HepG2 (cell line): ENCODE measurements around the gene BCAS4. TPM values are rescaled to one million over a fixed set of nuclear protein-coding genes. Genes with fewer than 3 reads are reported as not detected.

Experiments used
- ARNT2 ChIP-seq: sonication (generic); formaldehyde crosslinking; IDR thresholded peaks from 2 replicates; pipeline ENCODE4 v1.8.0; 2022; ENCODE audit warnings: mild to moderate bottlenecking, low read depth, missing genetic modification reagents, moderate library complexity
- CEBPB ChIP-seq: IDR thresholded peaks from 2 replicates; pipeline ENCODE4 v1.6.1; 2011; ENCODE audit warnings: low read depth, low read length, improper control_type of control experiment, borderline replicate concordance
- GATAD1 ChIP-seq: IDR thresholded peaks from 2 replicates; pipeline ENCODE4 v1.6.1; 2016; ENCODE audit warnings: missing genetic modification reagents, missing compliant biosample characterization
- HOXA3 ChIP-seq: sonication (generic); formaldehyde crosslinking; IDR thresholded peaks from 2 replicates; pipeline ENCODE4 v1.5.0; 2020; ENCODE audit warnings: missing genetic modification reagents
- HOXA9 ChIP-seq: sonication (generic); formaldehyde crosslinking; IDR thresholded peaks from 2 replicates; pipeline ENCODE4 v1.8.1; 2022; ENCODE audit warnings: missing genetic modification reagents, mild to moderate bottlenecking, moderate library complexity, borderline replicate concordance
- MAFG ChIP-seq: sonication (generic); formaldehyde crosslinking; IDR thresholded peaks from 2 replicates; pipeline ENCODE4 v1.5.1; 2020; ENCODE audit warnings: mild to moderate bottlenecking, missing genetic modification reagents
- MED1 ChIP-seq: sonication (generic); formaldehyde crosslinking; IDR thresholded peaks from 2 replicates; pipeline ENCODE4 v1.4.0; 2020; ENCODE audit warnings: missing genetic modification reagents
- NPAS2 ChIP-seq: sonication (generic); formaldehyde crosslinking; IDR thresholded peaks from 2 replicates; pipeline ENCODE4 v1.8.0; 2022; ENCODE audit warnings: mild to moderate bottlenecking, missing genetic modification reagents, borderline replicate concordance
- PRPF4 ChIP-seq: fragments of 200-400 bp; formaldehyde crosslinking; IDR thresholded peaks from 2 replicates; pipeline ENCODE4 v1.6.1; 2016; ENCODE audit warnings: low read length, low read depth; ENCODE audit not compliant: poor library complexity, severe bottlenecking
- SP5 ChIP-seq: IDR thresholded peaks from 2 replicates; pipeline ENCODE4 v1.6.1; 2016; ENCODE audit warnings: low read depth, borderline replicate concordance
- SRSF4 ChIP-seq: fragments of 200-400 bp; formaldehyde crosslinking; IDR thresholded peaks from one replicate; pipeline ENCODE4 v1.6.1; 2018; ENCODE audit warnings: mild to moderate bottlenecking, low read depth, low read length, moderate library complexity; ENCODE audit not compliant: poor library complexity, severe bottlenecking
- SUZ12 ChIP-seq: fragments of 150-350 bp; IDR thresholded peaks from 2 replicates; pipeline ENCODE4 v1.6.1; 2014; ENCODE audit warnings: low read depth, low read length
- TSC22D2 ChIP-seq: sonication (generic); formaldehyde crosslinking; IDR thresholded peaks from 2 replicates; pipeline ENCODE4 v1.5.1; 2020; ENCODE audit warnings: missing genetic modification reagents, mild to moderate bottlenecking, borderline replicate concordance
- WIZ ChIP-seq: sonication (generic); formaldehyde crosslinking; IDR thresholded peaks from 2 replicates; pipeline ENCODE4 v1.5.1; 2020; ENCODE audit warnings: mild to moderate bottlenecking, missing genetic modification reagents
- ZFP90 ChIP-seq: sonication (generic); formaldehyde crosslinking; IDR thresholded peaks from 2 replicates; pipeline ENCODE4 v1.8.0; 2022; ENCODE audit warnings: missing genetic modification reagents, mild to moderate bottlenecking, inconsistent platforms, borderline replicate concordance
- ZNF207 ChIP-seq: fragments of 450-650 bp; IDR thresholded peaks from 2 replicates; pipeline ENCODE4 v1.6.1; 2016; ENCODE audit warnings: antibody characterized with exemption, borderline replicate concordance
- ZNF234 ChIP-seq: sonication (generic); formaldehyde crosslinking; conservative IDR thresholded peaks from 2 replicates; pipeline ENCODE4 v1.5.1; 2020; ENCODE audit warnings: mild to moderate bottlenecking, missing genetic modification reagents
- ZNF383 ChIP-seq: sonication (generic); formaldehyde crosslinking; IDR thresholded peaks from 2 replicates; pipeline ENCODE4 v1.4.0; 2020; ENCODE audit warnings: missing genetic modification reagents, mild to moderate bottlenecking, borderline replicate concordance
- ZNF547 ChIP-seq: sonication (generic); formaldehyde crosslinking; IDR thresholded peaks from 2 replicates; pipeline ENCODE4 v1.5.1; 2020; ENCODE audit warnings: mild to moderate bottlenecking, missing genetic modification reagents
- ZNF567 ChIP-seq: sonication (generic); formaldehyde crosslinking; IDR thresholded peaks from 2 replicates; pipeline ENCODE4 v1.8.1; 2023; ENCODE audit warnings: mild to moderate bottlenecking, missing genetic modification reagents, borderline replicate concordance
- ZNF615 ChIP-seq: sonication (generic); formaldehyde crosslinking; IDR thresholded peaks from 2 replicates; pipeline ENCODE4 v1.5.0; 2020; ENCODE audit warnings: mild to moderate bottlenecking, missing genetic modification reagents, borderline replicate concordance
- polyA plus RNA-seq, 8 experiments: library from polyadenylated mRNA; depleted of rRNA in 3 of 8; stranded (reverse) in 7 of 8; unstranded in 1 of 8; fragments of >200 nt; fragmentation: Illumina TruSeq in 4 of 8; extraction: Trizol in 4 of 8; gene quantifications; 2 replicates each; pipeline versions ENCODE4 v1.2.1 to v1.2.3, GENCODE V29; 2011 to 2016; ENCODE audit warnings: low read depth in 4 of 8, missing spikeins in 1 of 8, mixed read lengths in 1 of 8; ENCODE audit not compliant: insufficient read depth in 1 of 8
- total RNA-seq, 5 experiments: library from RNA; depleted of rRNA; stranded (reverse); fragments of >200 nt; fragmentation: Illumina TruSeq; extraction: Trizol; gene quantifications; 2 replicates each; pipeline ENCODE4 v1.2.3, GENCODE V29; 2016; ENCODE audit warnings: low read depth in 1 of 5
- TF ChIP-seq, protein P1 (sequence below): sonication (generic); formaldehyde crosslinking; conservative IDR thresholded peaks from 2 replicates; pipeline ENCODE4 v1.8.0; 2022; ENCODE audit warnings: missing genetic modification reagents
- TF ChIP-seq, protein P2 (sequence below): sonication (generic); formaldehyde crosslinking; IDR thresholded peaks from 2 replicates; pipeline ENCODE4 v1.5.1; 2020; ENCODE audit warnings: mild to moderate bottlenecking, missing genetic modification reagents, borderline replicate concordance

The BCAS4 gene
- total and polyA plus RNA-seq, 2 of the 13 experiments (the other 11 are each of a cell fraction or from before 2014, with no cell fraction given): 7.2 to 8.0 TPM

DNA sequence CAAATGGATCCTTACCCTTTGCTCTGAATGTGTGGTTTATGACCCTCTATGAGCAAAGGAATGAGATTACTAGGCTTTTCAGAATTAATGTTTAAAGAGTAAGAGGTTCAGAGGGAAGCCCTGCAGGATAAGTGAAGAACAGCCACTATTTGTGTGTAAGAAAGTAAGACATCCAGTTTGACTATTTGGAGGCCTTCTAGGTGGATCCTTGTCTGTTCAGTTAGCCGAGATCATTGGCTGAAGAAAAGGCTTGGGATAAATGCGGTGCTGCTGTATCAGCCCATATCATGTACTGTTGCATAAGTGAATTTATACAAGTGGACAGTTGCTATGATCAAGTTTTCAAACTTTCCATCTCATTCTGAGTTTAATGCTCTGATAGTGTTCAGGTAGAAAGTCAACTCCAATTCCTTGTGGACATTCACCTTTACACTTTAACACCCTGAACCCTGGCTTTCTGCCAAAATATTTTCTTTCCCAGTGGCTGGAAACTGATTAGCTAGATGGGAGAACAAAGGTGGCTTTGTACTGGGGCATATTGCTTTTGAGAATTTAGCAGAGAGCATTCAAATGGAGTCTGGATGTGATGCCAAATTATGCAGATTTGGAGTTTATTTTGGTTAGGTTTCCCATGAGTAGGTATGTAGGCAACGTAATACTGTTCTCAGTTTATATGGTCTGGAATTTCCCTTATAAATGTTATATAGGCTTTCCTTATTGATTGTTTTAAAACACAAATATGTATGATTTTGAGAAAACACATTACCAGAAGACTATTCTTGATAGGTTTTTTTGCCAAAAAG lies 48.5 kb upstream of the BCAS4 start (continued):
- TF ChIP-seq, protein P1, sequence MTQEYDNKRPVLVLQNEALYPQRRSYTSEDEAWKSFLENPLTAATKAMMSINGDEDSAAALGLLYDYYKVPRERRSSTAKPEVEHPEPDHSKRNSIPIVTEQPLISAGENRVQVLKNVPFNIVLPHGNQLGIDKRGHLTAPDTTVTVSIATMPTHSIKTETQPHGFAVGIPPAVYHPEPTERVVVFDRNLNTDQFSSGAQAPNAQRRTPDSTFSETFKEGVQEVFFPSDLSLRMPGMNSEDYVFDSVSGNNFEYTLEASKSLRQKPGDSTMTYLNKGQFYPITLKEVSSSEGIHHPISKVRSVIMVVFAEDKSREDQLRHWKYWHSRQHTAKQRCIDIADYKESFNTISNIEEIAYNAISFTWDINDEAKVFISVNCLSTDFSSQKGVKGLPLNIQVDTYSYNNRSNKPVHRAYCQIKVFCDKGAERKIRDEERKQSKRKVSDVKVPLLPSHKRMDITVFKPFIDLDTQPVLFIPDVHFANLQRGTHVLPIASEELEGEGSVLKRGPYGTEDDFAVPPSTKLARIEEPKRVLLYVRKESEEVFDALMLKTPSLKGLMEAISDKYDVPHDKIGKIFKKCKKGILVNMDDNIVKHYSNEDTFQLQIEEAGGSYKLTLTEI (CRISPR knock-in tag): no peak
- TF ChIP-seq HOXA3 (CRISPR knock-in tag) (peak; percentile 71), ZNF207 (no peak), HOXA9 (CRISPR knock-in tag) (no peak), CEBPB (no peak), ZNF383 (CRISPR knock-in tag) (no peak), ARNT2 (0 out of 2 replicates have a peak, but pooled peaks have one; percentile 21), SRSF4 (no peak), MED1 (CRISPR knock-in tag) (peak; percentile 87), NPAS2 (CRISPR knock-in tag) (no peak), MAFG (CRISPR knock-in tag) (no peak), ZNF615 (CRISPR knock-in tag) (peak; percentile 54; the same call in 1 of the 2 replicates), ZFP90 (no peak), ZNF567 (0 out of 2 replicates have a peak, but pooled peaks have one; percentile 35), PRPF4 (no peak), ZNF234 (CRISPR knock-in tag) (no peak), ZNF547 (no peak), SUZ12 (no peak), TSC22D2 (CRISPR knock-in tag) (no peak), GATAD1 (CRISPR knock-in tag) (no peak), SP5 (CRISPR knock-in tag) (no peak), WIZ (CRISPR knock-in tag) (no peak)
- TF ChIP-seq, protein P2, sequence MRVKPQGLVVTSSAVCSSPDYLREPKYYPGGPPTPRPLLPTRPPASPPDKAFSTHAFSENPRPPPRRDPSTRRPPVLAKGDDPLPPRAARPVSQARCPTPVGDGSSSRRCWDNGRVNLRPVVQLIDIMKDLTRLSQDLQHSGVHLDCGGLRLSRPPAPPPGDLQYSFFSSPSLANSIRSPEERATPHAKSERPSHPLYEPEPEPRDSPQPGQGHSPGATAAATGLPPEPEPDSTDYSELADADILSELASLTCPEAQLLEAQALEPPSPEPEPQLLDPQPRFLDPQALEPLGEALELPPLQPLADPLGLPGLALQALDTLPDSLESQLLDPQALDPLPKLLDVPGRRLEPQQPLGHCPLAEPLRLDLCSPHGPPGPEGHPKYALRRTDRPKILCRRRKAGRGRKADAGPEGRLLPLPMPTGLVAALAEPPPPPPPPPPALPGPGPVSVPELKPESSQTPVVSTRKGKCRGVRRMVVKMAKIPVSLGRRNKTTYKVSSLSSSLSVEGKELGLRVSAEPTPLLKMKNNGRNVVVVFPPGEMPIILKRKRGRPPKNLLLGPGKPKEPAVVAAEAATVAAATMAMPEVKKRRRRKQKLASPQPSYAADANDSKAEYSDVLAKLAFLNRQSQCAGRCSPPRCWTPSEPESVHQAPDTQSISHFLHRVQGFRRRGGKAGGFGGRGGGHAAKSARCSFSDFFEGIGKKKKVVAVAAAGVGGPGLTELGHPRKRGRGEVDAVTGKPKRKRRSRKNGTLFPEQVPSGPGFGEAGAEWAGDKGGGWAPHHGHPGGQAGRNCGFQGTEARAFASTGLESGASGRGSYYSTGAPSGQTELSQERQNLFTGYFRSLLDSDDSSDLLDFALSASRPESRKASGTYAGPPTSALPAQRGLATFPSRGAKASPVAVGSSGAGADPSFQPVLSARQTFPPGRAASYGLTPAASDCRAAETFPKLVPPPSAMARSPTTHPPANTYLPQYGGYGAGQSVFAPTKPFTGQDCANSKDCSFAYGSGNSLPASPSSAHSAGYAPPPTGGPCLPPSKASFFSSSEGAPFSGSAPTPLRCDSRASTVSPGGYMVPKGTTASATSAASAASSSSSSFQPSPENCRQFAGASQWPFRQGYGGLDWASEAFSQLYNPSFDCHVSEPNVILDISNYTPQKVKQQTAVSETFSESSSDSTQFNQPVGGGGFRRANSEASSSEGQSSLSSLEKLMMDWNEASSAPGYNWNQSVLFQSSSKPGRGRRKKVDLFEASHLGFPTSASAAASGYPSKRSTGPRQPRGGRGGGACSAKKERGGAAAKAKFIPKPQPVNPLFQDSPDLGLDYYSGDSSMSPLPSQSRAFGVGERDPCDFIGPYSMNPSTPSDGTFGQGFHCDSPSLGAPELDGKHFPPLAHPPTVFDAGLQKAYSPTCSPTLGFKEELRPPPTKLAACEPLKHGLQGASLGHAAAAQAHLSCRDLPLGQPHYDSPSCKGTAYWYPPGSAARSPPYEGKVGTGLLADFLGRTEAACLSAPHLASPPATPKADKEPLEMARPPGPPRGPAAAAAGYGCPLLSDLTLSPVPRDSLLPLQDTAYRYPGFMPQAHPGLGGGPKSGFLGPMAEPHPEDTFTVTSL (CRISPR knock-in tag): peak; percentile 97
